Activated naive CD4-positive, alpha-beta T cell treated with anti-CD3 and anti-CD28 coated beads, Interleukin-2, amount 50 U/mL, for 72 hours (primary cell): Measurements from ENCODE around the gene C20orf141. TPM values are rescaled to one million over a fixed set of nuclear protein-coding genes. Genes with fewer than 3 reads are reported as not detected.
A peak's percentile ranks its signal among the peaks of the same experiment; 100 is the strongest.

ENCODE experiments used
- ATAC-seq, 2 donors: fragments of 150-1000 bp; cut with Tn5 transposase; 2 replicates each; pipeline ENCODE4 v1.10.0; 2021; ENCODE audit warnings: mild to moderate bottlenecking in 2 of 2, moderate library complexity in 2 of 2
- DNase-seq, 2 donors: peaks; one replicate each; pipeline ENCODE4 v3.0.0; 2021 to 2022; ENCODE audit warnings: low spot score in 2 of 2
- H3K27ac Mint-ChIP-seq, 2 donors: one replicate each; pipeline ENCODE4 v1.8.0; 2022; ENCODE audit warnings: mild to moderate bottlenecking in 2 of 2, mixed read lengths in 2 of 2
- H3K36me3 Mint-ChIP-seq, 2 donors: one replicate each; pipeline ENCODE4 v1.8.0; 2022; ENCODE audit warnings: mixed read lengths in 2 of 2
- H3K9me3 Mint-ChIP-seq, 2 donors: one replicate each; pipeline ENCODE4 v1.8.0; 2022; ENCODE audit warnings: mixed read lengths in 2 of 2
- total RNA-seq, 2 donors: library from RNA; stranded (reverse); gene quantifications; one replicate each; pipeline ENCODE4 v1.2.3, GENCODE V29; 2022

The C20orf141 gene
- total RNA-seq, 2 donors from 2014 or later = not detected

DNA sequence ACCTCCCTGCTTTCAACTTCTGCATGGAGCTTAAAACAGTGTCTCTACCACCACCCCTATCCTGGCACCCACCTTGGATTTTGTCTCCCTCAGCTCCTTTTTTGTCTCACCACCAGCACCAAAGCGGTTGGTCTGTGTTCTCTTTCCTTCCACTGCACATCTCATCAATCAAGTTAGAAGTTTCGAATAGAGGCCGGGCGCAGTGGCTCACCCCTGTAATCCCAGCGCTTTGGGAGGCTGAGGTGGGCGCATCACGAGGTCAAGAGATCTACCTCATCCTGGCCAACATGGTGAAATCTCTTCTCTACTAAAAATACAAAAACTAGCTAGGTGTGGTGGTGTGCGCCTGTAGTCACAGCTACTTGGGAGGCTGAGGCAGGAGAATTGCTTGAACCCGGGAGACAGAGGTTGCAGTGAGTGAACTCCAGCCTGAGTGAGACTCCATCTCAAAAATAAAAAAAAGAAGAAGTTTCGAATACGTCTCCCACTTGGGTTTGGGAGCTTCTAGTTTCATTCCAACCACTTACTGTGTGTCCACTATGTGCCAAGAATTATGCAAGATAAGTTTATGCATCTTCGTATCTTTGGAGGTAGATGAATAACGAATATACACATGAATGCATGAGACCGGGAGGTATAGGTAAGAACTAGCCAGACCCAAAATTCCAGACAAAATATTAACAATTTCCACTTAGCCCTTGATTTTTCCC lies 19.8 kb downstream of the C20orf141 start:
- no peak for DNase-seq
- Mint-ChIP-seq H3K9me3 (peaks cover 0 to 3% of the 10 kb centered on the region in 2 donors), H3K27ac (no peak overlapping the region), H3K36me3 (peaks cover 5% of the 10 kb centered on the region in 2 donors)
- ATAC-seq = no peak

DNA sequence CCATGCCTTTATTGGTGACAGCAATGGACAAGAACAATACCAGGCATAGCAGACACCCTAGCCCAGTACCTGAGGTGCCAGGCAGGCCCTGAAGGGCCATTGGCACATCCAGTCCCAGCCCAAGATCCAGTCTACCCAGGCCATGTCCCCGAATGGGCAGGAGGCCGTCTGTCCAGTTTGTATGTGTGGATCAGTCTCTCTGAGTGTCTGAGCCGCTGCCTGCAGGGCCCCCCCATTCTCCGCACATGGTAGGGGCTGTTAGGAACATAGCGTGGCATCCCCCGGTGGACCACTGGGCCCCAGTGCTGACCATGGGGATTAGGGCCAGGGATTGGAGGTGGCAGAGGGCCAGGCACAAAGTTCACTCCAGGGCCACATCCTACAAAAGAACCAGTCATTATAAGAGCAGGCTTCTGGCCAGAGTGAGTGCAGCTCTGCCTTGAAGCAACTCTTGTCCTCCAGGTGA lies 20.6 kb downstream of the C20orf141 start:
- ATAC-seq (no peak), DNase-seq (no peak)
- Mint-ChIP-seq H3K9me3 (peaks cover 0 to 3% of the 10 kb centered on the region in 2 donors), H3K27ac (no peak overlapping the region), H3K36me3 (peaks cover 7% of the 10 kb centered on the region in 2 donors)

DNA sequence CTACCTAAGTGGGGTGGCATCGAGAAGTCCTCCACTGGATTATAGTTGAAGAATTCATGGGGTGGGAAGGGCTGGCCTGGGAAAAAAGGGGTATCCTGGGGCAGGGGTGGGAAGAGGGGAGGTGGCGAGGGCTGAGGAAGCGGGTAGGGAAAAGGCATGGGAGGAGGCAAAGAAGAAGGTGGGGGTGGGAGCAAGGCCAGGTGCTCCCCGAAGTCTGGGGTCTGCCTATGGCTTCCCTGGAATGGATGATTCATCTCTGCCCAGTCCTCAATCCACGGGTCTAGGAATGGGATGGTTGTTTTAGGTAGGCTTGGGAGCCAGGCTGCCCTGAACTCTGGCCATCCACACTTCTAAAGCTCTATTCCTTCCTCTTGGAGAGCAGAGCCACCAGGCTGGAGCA lies 21.2 kb downstream of the C20orf141 start:
- peaks cover 0 to 3% of the 10 kb centered on the region in 2 donors for H3K9me3 Mint-ChIP-seq
- no peak for ATAC-seq
- no peak for DNase-seq
- no peak overlapping the region for H3K27ac Mint-ChIP-seq
- peaks cover 7 to 10% of the 10 kb centered on the region in 2 donors for H3K36me3 Mint-ChIP-seq

DNA sequence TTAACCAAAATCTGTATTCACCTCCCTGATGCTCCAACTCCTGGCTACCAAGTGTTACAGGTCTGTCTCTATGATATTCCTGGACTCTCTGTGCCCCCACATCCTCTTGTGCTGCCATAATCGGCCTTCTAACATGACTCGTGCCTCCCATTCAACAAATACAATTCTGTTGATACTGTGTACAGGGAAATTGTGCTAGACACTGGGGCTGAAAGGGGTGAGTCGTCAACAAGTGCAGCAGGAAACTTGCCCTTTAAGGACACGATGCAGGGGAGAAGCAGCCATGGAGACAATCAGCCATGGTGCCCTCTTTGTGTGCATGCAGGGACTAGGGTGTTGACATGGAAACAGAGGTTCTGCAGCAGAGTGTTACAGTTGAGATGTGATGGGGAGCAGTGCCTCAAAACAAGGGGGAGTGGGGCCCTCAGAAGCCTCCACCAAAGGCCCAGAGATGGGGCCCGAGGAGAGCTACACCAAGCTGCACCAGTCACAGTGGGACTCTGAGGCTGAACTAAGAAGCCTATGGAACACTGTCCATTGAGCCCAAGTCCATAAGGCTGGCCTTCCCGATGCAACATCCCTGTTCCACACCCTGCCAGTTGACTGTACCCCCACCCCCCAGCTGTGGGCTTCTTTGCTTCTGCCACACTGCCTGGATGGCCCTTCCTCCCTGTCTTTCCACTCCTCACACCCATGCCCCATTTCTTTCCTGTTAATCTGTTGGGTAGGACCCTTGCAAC lies 22.6 kb downstream of the C20orf141 start:
- peak overlapping the region in 1 of 2 donors; percentile 11 for H3K27ac Mint-ChIP-seq
- ATAC-seq = no peak
- H3K36me3 Mint-ChIP-seq = peaks cover 7 to 16% of the 10 kb centered on the region in 2 donors
- H3K9me3 Mint-ChIP-seq = peaks cover 0 to 3% of the 10 kb centered on the region in 2 donors
- DNase-seq = no peak

DNA sequence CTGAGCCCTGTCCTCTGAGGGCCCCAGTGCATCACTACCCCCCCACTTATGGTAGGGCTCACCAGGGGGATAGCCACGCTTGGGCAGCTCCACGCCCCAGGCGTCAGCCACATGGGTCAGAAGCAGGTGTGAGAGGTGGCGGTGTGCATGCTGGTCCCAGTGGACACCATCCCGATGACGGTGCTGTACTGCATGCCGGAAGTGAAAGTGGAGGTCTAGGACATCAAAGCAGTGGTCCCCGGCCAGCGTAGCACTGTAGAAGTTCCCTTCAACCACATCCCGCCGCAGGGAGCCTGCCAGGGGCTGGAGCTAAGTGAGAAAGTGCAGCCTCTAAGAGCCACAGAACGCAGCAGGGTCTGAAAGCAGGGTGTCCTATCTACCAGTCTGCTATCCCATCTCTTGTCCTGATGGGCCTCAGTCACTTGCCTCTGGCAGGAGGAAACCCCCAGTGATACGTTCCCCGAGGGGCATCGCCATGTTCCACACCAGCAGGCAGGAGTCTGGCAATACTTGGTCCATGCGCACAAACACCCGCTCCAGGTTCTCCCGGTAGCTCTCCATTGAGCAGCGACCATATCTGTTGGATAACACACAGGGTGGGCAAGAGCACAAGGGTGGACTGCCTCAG lies 23.5 kb downstream of the C20orf141 start:
- Mint-ChIP-seq H3K27ac (peak overlapping the region; percentile 11 to 30), H3K9me3 (peaks cover 0 to 3% of the 10 kb centered on the region in 2 donors), H3K36me3 (peaks cover 7 to 16% of the 10 kb centered on the region in 2 donors)
- DNase-seq = no peak
- ATAC-seq = no peak

DNA sequence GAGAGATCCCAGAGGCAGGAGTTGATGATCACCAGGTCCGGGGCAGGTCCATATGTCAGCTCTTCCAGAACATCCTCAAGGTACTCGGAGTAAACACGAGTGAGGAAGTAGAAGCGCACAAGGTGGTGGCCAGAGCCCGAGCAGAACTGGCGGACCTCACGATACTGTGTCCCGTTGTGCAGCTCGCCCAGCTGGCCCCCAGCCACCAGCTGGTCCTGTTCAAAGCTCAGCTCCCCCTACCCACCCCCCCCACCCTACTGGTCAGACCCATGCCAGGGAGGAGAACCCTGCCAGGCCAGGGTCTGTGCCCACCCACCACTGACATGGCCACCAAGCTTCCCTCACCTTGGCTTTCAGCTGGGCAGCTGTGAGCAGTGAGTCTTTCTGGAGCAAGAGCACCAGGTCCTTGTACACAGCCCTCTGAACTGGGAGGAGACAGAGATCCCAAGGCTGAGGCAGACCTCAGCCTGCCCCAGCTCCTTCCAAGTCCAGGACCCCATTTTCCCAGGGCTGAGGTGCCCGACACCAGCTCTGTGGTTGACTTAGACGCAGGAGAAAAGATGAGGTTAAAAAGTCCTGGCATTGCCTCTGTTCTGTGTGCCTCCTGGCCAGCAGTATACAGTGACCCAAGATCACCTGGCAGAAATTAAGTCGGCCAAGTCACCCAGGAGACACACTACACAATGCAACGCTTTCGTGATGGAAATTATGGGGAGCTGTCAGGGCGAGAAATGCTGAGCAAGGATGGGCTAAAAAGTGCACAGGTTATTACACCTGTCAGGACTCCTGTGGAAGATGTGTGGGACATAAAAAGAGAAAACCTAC lies 24.3 kb downstream of the C20orf141 start:
- DNase-seq (no peak), ATAC-seq (no peak)
- H3K9me3 Mint-ChIP-seq = peaks cover 0 to 3% of the 10 kb centered on the region in 2 donors
- peaks cover 7 to 16% of the 10 kb centered on the region in 2 donors for H3K36me3 Mint-ChIP-seq
- H3K27ac Mint-ChIP-seq = peak overlapping the region; percentile 70 to 81

DNA sequence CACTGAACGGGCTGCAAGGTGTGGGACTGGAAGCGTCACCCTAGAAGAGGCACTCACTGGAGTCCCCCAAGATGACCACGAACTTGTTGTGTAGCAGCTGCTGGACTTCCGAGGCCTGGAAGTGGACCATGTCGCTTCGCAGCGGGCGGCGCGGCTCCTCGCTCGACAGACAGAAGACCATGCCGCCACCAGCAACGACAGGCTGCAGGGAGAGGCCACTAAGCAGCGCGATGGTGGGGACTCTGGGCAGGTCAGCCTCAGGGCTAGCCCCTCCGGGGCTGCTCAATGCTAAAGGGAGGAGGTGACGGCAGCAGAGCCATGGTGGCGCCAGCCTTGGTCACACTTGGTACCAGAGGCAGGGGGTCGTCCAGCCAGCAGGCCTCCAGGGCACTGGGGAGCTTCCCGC lies 24.9 kb downstream of the C20orf141 start:
- peaks cover 0 to 3% of the 10 kb centered on the region in 2 donors for H3K9me3 Mint-ChIP-seq
- H3K27ac Mint-ChIP-seq = peak overlapping the region in 1 of 2 donors; percentile 81
- DNase-seq = no peak
- ATAC-seq = no peak
- peaks cover 7 to 16% of the 10 kb centered on the region in 2 donors for H3K36me3 Mint-ChIP-seq

DNA sequence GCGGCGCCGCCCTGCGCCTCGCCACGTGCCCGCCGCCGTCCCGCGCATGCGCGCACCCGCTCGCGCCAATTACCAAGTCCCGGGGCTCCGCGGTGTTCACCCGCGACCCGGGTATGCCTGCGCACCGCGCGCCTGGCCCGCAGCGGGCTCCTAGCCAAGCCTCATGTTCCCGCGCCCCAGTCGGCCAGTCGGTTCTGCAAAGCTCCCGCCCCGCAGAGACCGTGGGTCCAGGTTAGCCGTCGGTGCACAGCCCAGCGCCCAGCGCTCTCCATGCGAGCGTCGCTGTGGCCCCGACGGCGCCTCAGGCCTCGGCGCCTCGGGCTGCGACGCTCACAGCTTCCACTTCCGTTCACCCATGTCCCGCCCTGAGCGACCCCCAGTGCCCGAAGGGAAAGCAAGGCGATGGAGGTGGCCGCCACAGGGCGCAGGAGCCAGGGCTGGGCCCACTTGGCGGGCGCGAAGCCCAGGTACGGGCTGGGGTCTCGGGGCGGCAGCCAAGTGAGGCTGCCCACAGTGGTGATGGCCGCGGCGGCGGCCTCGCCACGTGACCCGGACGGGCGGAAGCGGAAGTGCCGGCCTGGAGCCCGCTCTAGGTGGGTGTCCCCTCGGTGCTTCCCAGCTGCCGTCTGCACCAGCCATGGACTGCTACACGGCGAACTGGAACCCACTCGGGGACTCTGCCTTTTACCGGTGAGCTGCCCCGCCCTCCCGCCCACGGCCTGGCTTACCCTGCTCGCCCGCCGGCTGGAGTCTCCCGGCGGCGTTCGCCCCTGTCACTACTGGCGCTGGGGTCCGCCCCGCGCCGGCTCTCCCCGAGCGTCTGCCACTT lies 25.6 kb downstream of the C20orf141 start, which contains the start of the genes PCED1A and VPS16:
Gene PCED1A (minus strand): TSS at position 518 of the 829 bp plus-strand sequence. CDS start 743 bp downstream, outside the sequence.
Gene VPS16 (plus strand): TSS at position 608 of the 829 bp plus-strand sequence. CDS start 30 bp downstream, at position 638.
- peaks cover 0 to 3% of the 10 kb centered on the region in 2 donors for H3K9me3 Mint-ChIP-seq
- H3K36me3 Mint-ChIP-seq = peaks cover 7 to 16% of the 10 kb centered on the region in 2 donors
- H3K27ac Mint-ChIP-seq = peak within 1 kb of the TSS; percentile 81 to 92
- ATAC-seq = peak; percentile 97 to 99
- peak; percentile 91 for DNase-seq

DNA sequence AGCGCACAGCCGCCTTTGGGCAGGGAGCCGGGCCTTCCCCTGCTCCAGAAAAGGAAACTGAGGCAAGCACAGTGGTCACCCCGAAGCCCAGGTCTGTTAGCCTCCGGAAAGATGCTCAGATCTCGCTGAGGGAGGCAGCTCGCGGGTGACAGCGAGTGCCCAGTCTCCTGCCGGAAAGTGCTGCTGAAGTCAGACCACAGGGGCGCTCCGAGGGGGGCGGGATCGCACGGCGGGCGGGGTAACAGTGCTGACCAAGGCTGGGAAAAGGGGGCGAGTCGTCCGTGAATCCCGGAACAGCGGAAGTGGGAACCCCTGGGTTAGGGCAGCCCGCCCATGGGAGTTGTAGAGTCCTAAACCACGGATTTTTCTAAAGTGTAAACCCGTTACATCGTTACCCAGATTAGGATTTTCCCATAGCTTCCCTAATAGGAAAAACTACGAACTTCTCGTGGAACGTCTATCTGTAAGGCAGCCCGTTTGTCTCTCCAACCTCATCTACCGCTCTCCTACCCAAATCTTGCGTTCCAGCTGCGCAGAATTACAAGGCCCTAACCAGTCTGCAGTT lies 26.3 kb downstream of the C20orf141 start:
- peak; percentile 46 to 76 for DNase-seq
- H3K27ac Mint-ChIP-seq = peak overlapping the region; percentile 48 to 81
- ATAC-seq = peak; percentile 33 to 43
- peaks cover 0 to 3% of the 10 kb centered on the region in 2 donors for H3K9me3 Mint-ChIP-seq
- H3K36me3 Mint-ChIP-seq = peaks cover 7 to 16% of the 10 kb centered on the region in 2 donors

DNA sequence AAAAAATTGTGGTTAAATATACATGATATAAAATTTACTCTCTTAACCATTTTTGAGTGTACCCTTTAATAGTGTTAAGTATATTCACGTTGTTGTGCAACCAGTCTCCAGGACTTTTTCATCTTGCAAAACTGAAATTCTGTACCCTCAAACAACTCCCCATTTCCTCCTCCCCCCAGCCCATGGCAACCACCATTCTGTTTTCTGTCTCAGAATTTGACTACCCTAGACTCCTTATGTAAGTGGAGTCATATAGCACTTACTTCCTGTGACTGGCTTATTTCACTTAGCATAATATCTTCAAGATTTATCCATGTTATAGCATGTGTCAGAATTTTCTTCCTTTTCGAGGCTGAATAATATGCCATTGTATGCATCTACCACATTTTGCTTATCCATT lies 30.8 kb downstream of the C20orf141 start:
- peaks cover 0 to 8% of the 10 kb centered on the region in 2 donors for H3K36me3 Mint-ChIP-seq
- no peak for DNase-seq
- no peak overlapping the region for H3K27ac Mint-ChIP-seq
- ATAC-seq = peak in 1 of 2 donors; percentile 47
- H3K9me3 Mint-ChIP-seq = no peaks in the 10 kb centered on the region

DNA sequence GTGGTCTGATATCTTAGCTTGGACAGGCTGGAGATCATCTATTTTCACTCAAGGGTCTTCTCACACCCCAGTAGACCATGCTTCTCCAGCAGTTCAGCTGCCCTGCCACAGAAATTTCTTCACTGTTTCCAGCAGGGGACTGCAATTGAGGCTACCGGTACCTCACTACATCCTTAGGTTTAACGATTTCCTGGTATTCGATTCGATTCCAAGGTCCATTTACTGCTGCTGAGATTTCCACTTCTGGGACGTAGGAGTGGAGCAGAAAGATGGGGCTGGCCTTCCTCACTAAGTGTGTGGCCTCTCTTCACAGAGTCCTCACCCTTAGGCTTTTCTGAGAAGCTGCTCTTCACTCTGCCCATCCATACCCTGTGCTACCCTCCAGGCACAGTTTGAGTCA lies 31.9 kb downstream of the C20orf141 start:
- DNase-seq (no peak), ATAC-seq (no peak)
- H3K9me3 Mint-ChIP-seq = no peaks in the 10 kb centered on the region
- H3K36me3 Mint-ChIP-seq = no peaks in the 10 kb centered on the region
- no peak overlapping the region for H3K27ac Mint-ChIP-seq

DNA sequence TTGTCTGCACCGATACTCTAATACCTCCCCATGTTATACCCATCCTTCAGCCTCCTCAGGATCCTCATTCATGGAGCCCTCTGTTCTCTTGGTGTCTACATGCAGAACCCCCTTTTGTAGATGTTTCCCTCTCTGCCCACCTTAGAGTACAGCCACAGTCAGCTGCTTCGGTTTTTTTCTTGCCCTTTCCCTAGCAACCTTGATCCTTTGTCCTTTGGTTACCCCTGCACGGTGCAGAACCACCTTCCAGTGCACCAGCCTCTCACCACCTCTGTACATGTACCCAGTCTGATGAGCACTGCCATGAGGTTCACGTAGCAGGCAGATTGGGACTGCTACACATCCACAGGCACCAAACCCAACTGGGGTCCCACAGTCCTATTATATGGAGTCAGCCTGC lies 33.0 kb downstream of the C20orf141 start:
- Mint-ChIP-seq H3K36me3 (no peaks in the 10 kb centered on the region), H3K27ac (no peak overlapping the region), H3K9me3 (no peaks in the 10 kb centered on the region)
- DNase-seq (no peak), ATAC-seq (no peak)

DNA sequence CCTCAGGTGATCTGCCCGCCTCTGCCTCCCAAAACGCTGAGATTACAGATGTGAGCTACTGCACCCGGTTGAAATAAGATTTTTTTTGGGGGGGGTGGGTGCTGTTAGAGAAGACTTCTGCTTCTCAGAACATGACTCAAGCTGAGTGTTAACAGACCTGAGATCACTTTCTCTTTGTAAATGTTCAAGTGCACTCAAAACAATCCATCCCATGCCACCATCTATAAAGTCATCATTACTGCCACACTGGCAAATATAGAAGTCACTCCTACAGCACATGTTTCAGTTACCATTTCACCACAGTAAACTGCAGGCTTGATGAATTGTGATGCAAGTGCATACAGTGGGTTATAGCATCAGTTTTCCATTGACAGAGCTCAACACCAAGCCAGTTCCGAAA lies 34.7 kb downstream of the C20orf141 start:
- no peaks in the 10 kb centered on the region for H3K9me3 Mint-ChIP-seq
- peak; percentile 25 to 75 for ATAC-seq
- no peak overlapping the region for H3K27ac Mint-ChIP-seq
- DNase-seq = no peak
- H3K36me3 Mint-ChIP-seq = no peaks in the 10 kb centered on the region

DNA sequence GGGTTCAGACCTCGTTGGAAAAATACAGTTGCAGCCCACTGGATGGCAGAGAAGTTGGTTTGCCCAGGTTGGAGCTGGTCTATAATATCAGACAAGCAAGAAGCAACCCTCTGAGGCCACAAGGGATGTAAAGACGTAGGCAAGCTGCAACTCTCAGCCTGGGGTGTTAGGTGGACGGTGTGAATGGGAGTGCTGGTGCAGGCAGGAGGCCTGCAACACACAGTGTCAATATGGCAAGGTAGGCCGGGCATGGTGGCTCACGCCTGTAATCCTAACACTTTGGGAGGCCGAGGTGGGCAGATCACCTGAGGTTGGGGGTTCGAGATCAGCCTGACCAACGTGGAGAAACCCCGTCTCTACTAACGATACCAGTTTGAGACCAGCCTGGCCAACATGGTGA lies 36.3 kb downstream of the C20orf141 start:
- no peak for ATAC-seq
- Mint-ChIP-seq H3K36me3 (no peaks in the 10 kb centered on the region), H3K27ac (no peak overlapping the region), H3K9me3 (no peaks in the 10 kb centered on the region)
- DNase-seq = no peak

DNA sequence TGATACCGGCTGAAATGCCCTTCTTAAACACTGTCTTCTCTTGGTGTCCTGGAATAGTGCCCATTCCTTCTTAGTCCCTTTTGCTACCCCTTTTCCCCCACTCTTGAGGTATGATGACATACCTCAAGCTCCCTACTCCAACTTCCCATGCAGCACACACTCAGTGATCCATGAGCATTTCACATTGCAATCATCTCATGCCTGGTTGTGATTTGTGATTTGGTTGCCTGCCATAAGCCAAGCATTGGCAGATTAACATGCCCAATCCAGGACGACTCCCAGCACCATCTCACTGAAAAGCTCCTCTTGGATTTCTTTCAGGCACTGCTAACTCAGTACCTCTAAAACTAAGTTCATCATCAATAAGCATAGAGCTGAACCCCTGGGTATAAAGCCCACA lies 43.8 kb downstream of the C20orf141 start:
- no peak for DNase-seq
- Mint-ChIP-seq H3K36me3 (no peaks in the 10 kb centered on the region), H3K9me3 (no peaks in the 10 kb centered on the region), H3K27ac (no peak overlapping the region)
- no peak for ATAC-seq
